Stimulated activated CD4-positive, alpha-beta T cell treated with anti-CD3 and anti-CD28 coated beads, Interleukin-15, amount 100 ng/mL, for 1 hour (primary cell): Measurements from ENCODE around the gene MTFMT.
"Not testable (repeated sequence)": the region's sequence is repeated elsewhere in the genome, so short reads cannot be mapped to it uniquely, and the experiment has no call there.

Experiments
- DNase-seq, 2 donors: peaks; one replicate each; pipeline ENCODE4 v3.0.0-alpha.2; 2020; ENCODE audit warnings: low read depth in 1 of 2, low spot score in 1 of 2

The MTFMT gene

DNA sequence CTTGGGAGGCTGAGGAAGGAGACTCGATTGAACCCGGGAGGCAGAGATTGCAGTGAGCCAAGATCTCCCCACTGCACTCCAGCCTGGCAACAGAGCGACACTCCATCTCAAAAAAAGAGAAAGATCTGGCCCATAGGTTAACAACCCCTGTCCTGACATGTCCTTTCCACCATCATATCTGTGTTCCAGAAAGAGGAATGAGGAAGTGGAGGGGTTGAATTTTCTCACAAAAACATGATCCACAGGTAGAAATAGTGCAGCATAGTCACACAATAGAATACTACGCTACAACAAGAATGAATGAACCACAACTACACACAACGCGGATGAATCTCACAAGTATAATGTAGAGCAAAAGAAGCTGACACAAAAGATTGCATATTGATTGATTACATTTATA, 11.0 kb upstream of the MTFMT start:
- DNase-seq, result no peak

- DNase-seq, result no peak
These were observed 9.4 kb upstream of the MTFMT start for GRCh38 chr15:65038836-65039235.

DNA sequence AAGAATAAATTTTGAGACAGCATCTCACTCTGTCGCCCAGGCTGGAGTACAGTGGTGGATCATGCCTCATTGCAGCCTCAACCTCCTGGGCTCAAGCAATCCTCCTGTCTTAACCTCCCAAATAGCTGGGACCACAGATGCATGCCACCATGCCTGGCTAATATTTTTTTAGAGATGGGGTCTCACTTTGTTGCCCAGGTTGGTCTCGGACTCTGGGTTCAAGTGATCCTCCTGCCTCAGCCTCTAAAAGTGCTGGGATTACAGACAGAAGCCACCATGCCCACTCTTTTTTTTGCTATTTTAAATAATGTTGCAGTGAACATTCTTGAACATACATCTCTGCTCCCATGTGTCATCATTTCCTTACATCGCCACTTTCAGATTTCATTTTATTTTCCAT, 9.0 kb upstream of the MTFMT start:
- no peak for DNase-seq

GRCh38 chr15:65037309-65037708, 7.9 kb upstream of the MTFMT start:
- DNase-seq, result no peak

DNA sequence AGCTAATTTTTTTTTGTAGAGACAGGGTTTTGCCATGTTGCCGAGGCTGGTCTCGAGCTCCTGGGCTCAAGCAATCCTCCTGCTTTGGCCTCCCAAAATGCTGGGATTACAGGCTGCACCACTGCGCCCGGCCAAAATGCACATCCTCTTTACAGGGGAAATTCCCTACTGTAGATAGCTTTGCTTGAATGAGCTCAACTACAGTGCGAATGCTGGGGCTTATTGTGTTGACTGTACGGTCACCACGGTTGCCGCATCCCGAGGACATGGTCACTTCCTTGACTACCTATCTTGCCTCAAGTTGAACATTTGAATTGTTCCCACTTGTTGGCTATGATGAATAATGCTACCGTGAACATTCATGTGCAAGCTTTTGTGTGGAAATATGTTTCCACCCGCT, 5.3 kb upstream of the MTFMT start:
- DNase-seq, result no peak

- DNase-seq, result no peak
These were observed 4.3 kb upstream of the MTFMT start for GRCh38 chr15:65033659-65034269.

GRCh38 chr15:65032801-65033537, 3.5 kb upstream of the MTFMT start:
- no peak for DNase-seq

DNA sequence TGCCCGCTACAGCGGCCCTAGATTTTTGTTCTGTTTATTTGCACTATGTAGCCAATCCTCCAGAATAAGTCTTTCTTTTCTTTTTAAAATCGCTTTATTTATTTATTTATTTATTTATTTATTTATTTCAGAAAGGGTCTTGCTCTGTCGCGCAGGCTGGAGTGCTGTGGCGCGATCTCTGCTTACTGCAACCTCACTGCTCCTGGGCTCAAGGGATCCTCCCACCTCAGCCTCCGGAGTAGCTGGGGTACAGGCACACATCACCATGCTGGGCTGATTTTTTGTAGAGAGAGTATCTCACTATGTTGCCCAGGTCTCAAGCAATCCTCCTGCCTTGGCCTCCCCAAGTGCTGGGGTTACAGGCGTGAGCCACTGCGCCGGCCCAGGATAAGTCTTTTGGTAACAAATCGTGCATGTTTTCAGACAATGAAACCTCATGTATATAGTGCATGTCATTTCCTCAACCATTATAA, 333 bp upstream of the MTFMT start:
- DNase-seq, result no peak

DNA sequence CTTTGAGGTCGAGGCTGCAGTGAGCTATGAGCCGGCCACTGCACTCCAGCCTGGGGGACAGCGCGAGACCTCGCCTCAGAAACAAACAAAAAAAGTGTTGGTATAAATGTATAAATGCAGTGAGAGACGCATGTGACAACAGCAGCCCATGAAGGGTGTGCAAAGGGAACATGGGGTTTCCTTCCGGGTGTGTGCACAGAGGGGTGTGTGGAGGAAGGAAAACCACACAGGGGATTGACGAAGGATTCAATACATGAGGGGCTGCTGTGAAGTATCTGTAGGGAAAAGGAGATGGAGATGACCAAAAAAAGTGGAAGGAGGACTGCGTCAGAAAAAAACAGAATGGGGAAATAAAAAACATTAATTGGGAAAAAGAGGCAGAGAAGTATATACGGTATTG, 1.1 kb downstream of the MTFMT start:
- DNase-seq, result no peak

DNA sequence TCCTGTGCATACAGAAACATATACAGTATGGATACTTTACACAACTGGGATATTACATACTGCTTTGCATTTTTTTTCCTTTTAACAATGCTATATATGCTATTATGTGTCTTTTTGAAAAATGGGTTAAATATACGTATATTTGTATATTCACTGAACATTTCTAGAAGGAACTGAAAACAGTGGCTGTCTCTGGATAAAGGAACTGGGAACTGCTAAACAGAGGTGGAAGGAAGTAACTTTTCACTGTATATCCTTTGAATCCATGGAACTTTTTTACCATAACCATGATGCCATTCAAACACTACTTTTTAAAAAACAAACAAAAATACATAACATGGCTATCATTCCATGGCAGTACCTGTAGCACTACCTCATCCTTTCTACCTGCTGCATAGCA, 1.8 kb downstream of the MTFMT start:
- no peak for DNase-seq

- DNase-seq, result no peak
These were observed 2.7 kb downstream of the MTFMT start for GRCh38 chr15:65026756-65027155.

DNA sequence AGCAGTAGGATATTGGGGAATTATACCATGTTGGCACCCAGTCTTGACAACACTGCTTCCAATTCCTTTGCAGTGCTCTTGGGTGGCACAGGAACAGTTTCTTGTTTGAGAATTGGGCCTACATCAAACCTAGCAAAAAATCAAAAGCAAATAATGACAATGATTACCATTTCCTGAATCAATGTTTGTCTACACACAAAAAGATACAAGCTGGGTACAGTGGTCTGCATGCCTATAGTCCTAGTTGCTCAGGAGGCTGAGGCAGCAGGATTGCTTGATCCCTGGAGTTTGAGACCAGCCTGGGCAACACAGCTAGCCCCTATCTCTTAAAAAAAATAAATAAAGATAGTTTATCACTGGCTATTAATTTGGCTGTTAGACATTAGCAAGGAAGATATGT, 8.0 kb downstream of the MTFMT start:
- DNase-seq, result no peak

- DNase-seq, result no peak
These were observed 9.0 kb downstream of the MTFMT start for GRCh38 chr15:65020419-65020818.

- DNase-seq, result not testable (repeated sequence)
These were observed 18.2 kb downstream of the MTFMT start for GRCh38 chr15:65011198-65011597.

DNA sequence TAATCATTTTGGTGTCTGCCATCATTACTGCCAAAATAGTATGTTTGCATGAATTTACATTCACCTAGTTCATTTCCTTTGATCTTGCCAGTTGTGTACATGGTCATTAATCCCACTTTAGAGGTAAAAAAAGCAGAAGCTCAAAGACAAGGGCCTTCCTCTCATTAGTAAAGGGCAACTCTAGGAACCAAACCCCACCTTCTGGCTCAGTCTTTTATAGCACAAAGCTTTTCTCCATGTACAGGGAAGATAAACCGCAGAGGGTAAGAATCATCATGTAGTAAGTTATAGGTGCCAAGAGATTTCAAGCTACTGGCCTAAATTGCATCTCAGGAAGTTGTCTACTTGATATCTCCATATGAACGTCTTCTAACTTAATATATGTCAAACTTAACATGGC, 20.5 kb downstream of the MTFMT start:
- no peak for DNase-seq

DNA sequence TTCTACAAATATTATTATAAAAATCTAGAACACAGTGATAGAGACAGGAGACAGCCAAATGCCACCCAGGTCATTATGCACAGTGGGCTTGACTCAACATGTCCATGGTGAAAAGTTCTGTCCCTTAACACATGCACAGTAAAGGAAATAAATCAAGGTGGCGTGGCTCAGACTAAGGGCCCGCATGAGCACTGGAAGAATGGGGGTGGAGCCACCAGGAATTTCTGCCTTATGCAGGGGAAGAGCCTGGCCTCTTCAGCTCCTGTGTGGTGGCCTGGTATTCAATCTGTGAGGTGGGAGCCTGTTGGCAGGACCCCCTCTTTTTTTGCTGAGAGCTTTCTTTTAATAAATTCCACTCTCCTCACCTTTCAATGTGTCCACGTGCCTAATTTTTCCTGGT, 22.6 kb downstream of the MTFMT start:
- no peak for DNase-seq

- no peak for DNase-seq
These were observed 24.4 kb downstream of the MTFMT start for GRCh38 chr15:65004993-65005392.

- DNase-seq, result no peak
These were observed 31.6 kb downstream of the MTFMT start for GRCh38 chr15:64997745-64998375.

- no peak for DNase-seq
These were observed 32.4 kb downstream of the MTFMT start for GRCh38 chr15:64997066-64997465.

DNA sequence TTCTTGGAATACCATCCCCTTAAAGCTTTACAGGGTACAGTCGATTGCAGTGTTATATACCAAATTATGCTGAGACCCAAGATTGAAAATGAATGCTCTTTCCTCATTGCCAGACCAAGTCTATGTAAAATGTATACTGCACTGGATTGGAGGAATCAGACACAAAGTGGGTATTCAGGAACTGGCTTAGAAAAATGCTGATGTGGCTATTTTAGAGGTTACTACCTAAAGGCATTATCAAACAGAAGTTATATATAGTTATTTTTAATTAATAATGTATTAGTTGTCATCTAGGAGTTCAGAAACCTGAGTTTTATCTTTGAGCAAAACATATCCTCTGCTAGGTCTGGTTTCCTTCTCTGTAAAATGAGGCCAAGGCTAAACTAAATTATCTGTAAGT, 36.1 kb downstream of the MTFMT start:
- DNase-seq, result no peak

GRCh38 chr15:64991536-64992135, 37.8 kb downstream of the MTFMT start:
- no peak for DNase-seq

GRCh38 chr15:64990168-64990470, 39.3 kb downstream of the MTFMT start:
- no peak for DNase-seq
